H9 (cell line): Measurements from ENCODE around the gene ZDHHC24. TPM values are rescaled to one million over a fixed set of nuclear protein-coding genes. Genes with fewer than 3 reads are reported as not detected.
A peak's percentile ranks its signal among the peaks of the same experiment; 100 is the strongest.

ENCODE experiments used
- DNase-seq: peaks from one replicate; pipeline ENCODE4 v3.0.0-alpha.2; 2017
- H2AFZ ChIP-seq: one replicate; pipeline ENCODE4 v1.6.1; 2013; ENCODE audit warnings: mild to moderate bottlenecking, low read length, control low read depth, moderate library complexity
- H2AK5ac ChIP-seq: 2 replicates; pipeline ENCODE4 v1.6.1; 2013; ENCODE audit warnings: low read length, control low read depth, mixed read lengths; ENCODE audit not compliant: insufficient read length
- H2BK120ac ChIP-seq: one replicate; pipeline ENCODE4 v1.6.1; 2013; ENCODE audit warnings: low read depth, mild to moderate bottlenecking, low read length, control low read depth, inconsistent platforms; ENCODE audit not compliant: poor library complexity, severe bottlenecking
- H2BK12ac ChIP-seq: 2 replicates; pipeline ENCODE4 v1.6.1; 2013; ENCODE audit warnings: low read length, control low read depth, mixed read lengths, low read depth; ENCODE audit not compliant: insufficient read length
- H2BK15ac ChIP-seq: 2 replicates; pipeline ENCODE4 v1.6.1; 2013; ENCODE audit warnings: low read depth, low read length, control low read depth
- H2BK20ac ChIP-seq: one replicate; pipeline ENCODE4 v1.6.1; 2013; ENCODE audit warnings: low read depth, mild to moderate bottlenecking, low read length, control low read depth, inconsistent platforms; ENCODE audit not compliant: poor library complexity, severe bottlenecking
- H2BK5ac ChIP-seq: 2 replicates; pipeline ENCODE4 v1.6.1; 2013; ENCODE audit warnings: low read length, control low read depth, mixed read lengths; ENCODE audit not compliant: insufficient read length
- H3K14ac ChIP-seq: 2 replicates; pipeline ENCODE4 v1.6.1; 2013; ENCODE audit warnings: low read length, control low read depth; ENCODE audit not compliant: insufficient read depth
- H3K18ac ChIP-seq: 2 replicates; pipeline ENCODE4 v1.6.1; 2013; ENCODE audit warnings: low read depth, mild to moderate bottlenecking, mixed read lengths, low read length, control low read depth; ENCODE audit not compliant: insufficient read length
- H3K23ac ChIP-seq: 2 replicates; pipeline ENCODE4 v1.6.1; 2013; ENCODE audit warnings: low read length, control low read depth, mixed read lengths, low read depth; ENCODE audit not compliant: insufficient read length
- H3K23me2 ChIP-seq: 2 replicates; pipeline ENCODE4 v1.6.1; 2013; ENCODE audit warnings: low read depth, mild to moderate bottlenecking, mixed read lengths, low read length, control low read depth; ENCODE audit not compliant: insufficient read length, poor library complexity, severe bottlenecking
- H3K27ac ChIP-seq: 2 replicates; pipeline ENCODE4 v1.5.1; 2013; ENCODE audit warnings: low read length, control low read depth, mixed read lengths, low read depth; ENCODE audit not compliant: insufficient read length
- H3K27me3 ChIP-seq: 2 replicates; pipeline ENCODE4 v1.6.1; 2013; ENCODE audit warnings: low read length, control low read depth, inconsistent platforms; ENCODE audit not compliant: insufficient read depth
- H3K4ac ChIP-seq: 2 replicates; pipeline ENCODE4 v1.6.1; 2013; ENCODE audit warnings: low read depth, mild to moderate bottlenecking, control low read depth, inconsistent platforms, low read length, moderate library complexity
- H3K4me1 ChIP-seq: 2 replicates; pipeline ENCODE4 v1.6.1; 2013; ENCODE audit warnings: low read length, control low read depth, inconsistent platforms; ENCODE audit not compliant: insufficient read depth
- H3K4me2 ChIP-seq: 2 replicates; pipeline ENCODE4 v1.6.1; 2013; ENCODE audit warnings: low read length, control low read depth, mixed read lengths; ENCODE audit not compliant: insufficient read length, insufficient read depth
- H3K56ac ChIP-seq: 2 replicates; pipeline ENCODE4 v1.6.1; 2013; ENCODE audit warnings: low read depth, mild to moderate bottlenecking, mixed read lengths, low read length, control low read depth; ENCODE audit not compliant: insufficient read length
- H3K79me1 ChIP-seq: 2 replicates; pipeline ENCODE4 v1.6.1; 2013; ENCODE audit warnings: low read depth, mild to moderate bottlenecking, moderate library complexity, low read length, control low read depth, inconsistent platforms; ENCODE audit not compliant: insufficient read depth, poor library complexity, severe bottlenecking
- H3K79me2 ChIP-seq: 2 replicates; pipeline ENCODE4 v1.6.1; 2013; ENCODE audit warnings: low read length, control low read depth, inconsistent platforms; ENCODE audit not compliant: insufficient read depth
- H3K9ac ChIP-seq: 2 replicates; pipeline ENCODE4 v1.6.1; 2013; ENCODE audit warnings: low read length, control low read depth, mixed read lengths; ENCODE audit not compliant: insufficient read length; ENCODE audit errors: extremely low read depth
- H3K9me3 ChIP-seq: one replicate; pipeline ENCODE4 v1.6.1; 2013; ENCODE audit warnings: low read depth, low read length, inconsistent platforms; ENCODE audit not compliant: control insufficient read depth
- H3T11ph ChIP-seq: one replicate; pipeline ENCODE4 v1.6.1; 2013; ENCODE audit warnings: mild to moderate bottlenecking, low read length, control low read depth, inconsistent platforms
- H4K20me1 ChIP-seq: one replicate; pipeline ENCODE4 v1.6.1; 2013; ENCODE audit not compliant: control insufficient read depth, insufficient read length, insufficient read depth
- H4K5ac ChIP-seq: 2 replicates; pipeline ENCODE4 v1.6.1; 2013; ENCODE audit warnings: low read depth, mild to moderate bottlenecking, mixed read lengths, low read length, control low read depth; ENCODE audit not compliant: insufficient read length
- H4K8ac ChIP-seq: replicated peaks from 2 replicates; pipeline ENCODE4 v1.6.1; 2013; ENCODE audit warnings: low read length, control low read depth, mixed read lengths, low read depth; ENCODE audit not compliant: insufficient read length
- H4K91ac ChIP-seq: 2 replicates; pipeline ENCODE4 v1.6.1; 2013; ENCODE audit warnings: low read depth, mild to moderate bottlenecking, moderate library complexity, mixed read lengths, low read length, control low read depth; ENCODE audit not compliant: insufficient read length
- H3K27ac Mint-ChIP-seq, 3 experiments: 2 replicates in 2 of 3; 3 replicates in 1 of 3; pipeline ENCODE4 v1.8.0; 2020 to 2021; ENCODE audit warnings: mixed read lengths in 3 of 3, mild to moderate bottlenecking in 1 of 3, moderate library complexity in 1 of 3
- H3K27me3 Mint-ChIP-seq: 2 replicates; pipeline ENCODE4 v1.8.0; 2021; ENCODE audit warnings: low read depth, mild to moderate bottlenecking, moderate library complexity, mixed read lengths
- H3K36me3 Mint-ChIP-seq, 3 experiments: 2 replicates in 2 of 3; 3 replicates in 1 of 3; pipeline ENCODE4 v1.8.0; 2020 to 2021; ENCODE audit warnings: low read depth in 3 of 3, mixed read lengths in 3 of 3; ENCODE audit not compliant: insufficient read depth in 1 of 3
- H3K4me1 Mint-ChIP-seq, 2 experiments: 2 replicates each; pipeline ENCODE4 v1.8.0; 2020; ENCODE audit warnings: mixed read lengths in 2 of 2
- H3K4me3 Mint-ChIP-seq, 2 experiments: 2 replicates in 1 of 2; 3 replicates in 1 of 2; pipeline ENCODE4 v1.8.0; 2020 to 2021; ENCODE audit warnings: mild to moderate bottlenecking in 2 of 2, mixed read lengths in 2 of 2, moderate library complexity in 1 of 2
- H3K9me3 Mint-ChIP-seq, 2 experiments: 2 replicates in 1 of 2; 3 replicates in 1 of 2; pipeline ENCODE4 v1.8.0; 2020; ENCODE audit warnings: mild to moderate bottlenecking in 2 of 2, mixed read lengths in 2 of 2, moderate library complexity in 1 of 2
- CTCF ChIP-seq: fragments of 200-600 bp; sonication (generic); conservative IDR thresholded peaks from 3 replicates; pipeline ENCODE4 v1.8.0; 2021; ENCODE audit warnings: antibody characterized with exemption, mild to moderate bottlenecking
- WGBS: extraction: QIAGEN DNeasy Blood & Tissue Kit; methylation state at CpG from one replicate; pipeline ENCODE4 v1.1.7; 2013; ENCODE audit warnings: missing lambda C conversion rate, low lambda C conversion rate, mixed read lengths; ENCODE audit not compliant: insufficient read length; ENCODE audit errors: extremely low coverage; 5-methylcytosine and 5-hydroxymethylcytosine counted together
- total RNA-seq: library from RNA; stranded (reverse); gene quantifications from 2 replicates; pipeline ENCODE4 v1.2.1, GENCODE V29; 2021

Gene ZDHHC24
- total RNA-seq, 1 experiment from 2014 or later = 8.9 TPM

- Histone ChIP-seq H3K18ac (no peak overlapping the region), H2BK120ac (no peak overlapping the region), H3K4ac (no peak overlapping the region), H3K9ac (no peak overlapping the region), H3K56ac (no peak overlapping the region), H3T11ph (no peak overlapping the region), H2BK15ac (no peak overlapping the region), H3K4me1 (no peaks in the 10 kb centered on the region), H3K4me2 (no peak overlapping the region), H4K20me1 (no peaks in the 10 kb centered on the region), H2AFZ (no peak overlapping the region), H3K79me1 (no peaks in the 10 kb centered on the region), H2BK5ac (no peak overlapping the region), H3K9me3 (no peaks in the 10 kb centered on the region), H3K23ac (no peak overlapping the region), H4K8ac (no peak overlapping the region), H2BK20ac (no peak overlapping the region), H2BK12ac (no peak overlapping the region), H4K91ac (no peak overlapping the region), H3K14ac (no peak overlapping the region), H3K79me2 (no peaks in the 10 kb centered on the region), H2AK5ac (no peak overlapping the region), H3K23me2 (no peaks in the 10 kb centered on the region), H4K5ac (no peak overlapping the region), H3K27me3 (no peaks in the 10 kb centered on the region), H3K27ac (no peak overlapping the region)
- peak overlapping the region in 2 of 3 experiments; percentile 44 to 49; a peak in 2 of 7 replicates for H3K27ac Mint-ChIP-seq
- DNase-seq = peak; percentile 74
- no peaks in the 10 kb centered on the region for H3K9me3 Mint-ChIP-seq
- peaks cover 8 to 11% of the 10 kb centered on the region in 2 experiments for H3K4me1 Mint-ChIP-seq
- no peak overlapping the region; a peak in 1 of 5 replicates for H3K4me3 Mint-ChIP-seq
- no peaks in the 10 kb centered on the region for H3K27me3 Mint-ChIP-seq
- peak; percentile 77 for TF ChIP-seq CTCF
- no CpG with 5 or more reads among the region's 20 CpGs for WGBS
- peaks cover 8 to 65% (median 36%) of the 10 kb centered on the region in 3 experiments; a peak in 6 of 7 replicates for H3K36me3 Mint-ChIP-seq
Measured at GRCh38 chr11:66491315-66491935, 54.4 kb downstream of the ZDHHC24 start.
